Stimulated activated CD8-positive, alpha-beta memory T cell treated with anti-CD3 and anti-CD28 coated beads, Interleukin-15, amount 100 ng/mL, for 24 hours (primary cell): ENCODE results near the gene HABP2.

Experiments
- DNase-seq: peaks from one replicate; pipeline ENCODE4 v3.0.0-alpha.2; 2020; ENCODE audit warnings: low read depth

HABP2 gene

DNA sequence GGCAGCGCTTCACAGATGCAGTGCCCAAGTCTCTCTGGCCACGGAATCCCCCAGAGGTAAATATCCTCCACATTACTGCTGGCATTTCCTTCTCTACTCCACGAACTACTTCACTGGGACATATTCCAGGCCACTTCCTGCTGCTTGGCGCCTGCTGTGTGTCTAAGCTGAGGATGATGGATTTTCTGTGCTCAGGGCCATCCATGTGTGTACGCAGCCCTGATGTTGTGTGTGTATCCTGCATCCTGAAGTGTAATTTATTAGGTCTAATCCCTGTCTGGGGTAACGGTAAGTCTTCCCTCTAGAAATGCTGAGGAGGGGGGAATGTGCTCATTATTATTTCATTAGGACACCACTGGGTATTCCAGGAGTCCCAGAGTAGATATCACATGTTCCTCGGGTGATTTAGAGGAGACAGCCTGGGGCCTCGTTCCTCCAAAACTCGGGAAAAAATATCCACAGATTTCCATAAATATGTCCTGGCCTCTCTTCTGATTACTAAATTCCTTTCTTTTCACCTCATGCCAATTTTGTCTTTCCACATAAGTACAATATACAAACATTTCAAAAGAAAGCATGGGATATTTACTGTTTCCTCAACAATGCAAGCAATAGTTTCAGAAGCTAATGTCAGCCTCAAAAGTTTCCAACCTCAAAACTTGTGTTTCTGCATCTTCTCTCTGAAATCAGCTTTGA lies 25.5 kb upstream of the HABP2 start:
- DNase-seq, result no peak

GRCh38 chr10:113528876-113529275 lies 24.0 kb upstream of the HABP2 start:
- DNase-seq, result no peak

- DNase-seq, result no peak
These were observed 23.3 kb upstream of the HABP2 start for GRCh38 chr10:113529575-113529974.

- DNase-seq, result no peak
These were observed 22.4 kb upstream of the HABP2 start for GRCh38 chr10:113530476-113530875.

GRCh38 chr10:113532724-113533123 lies 20.1 kb upstream of the HABP2 start:
- DNase-seq, result no peak

DNA sequence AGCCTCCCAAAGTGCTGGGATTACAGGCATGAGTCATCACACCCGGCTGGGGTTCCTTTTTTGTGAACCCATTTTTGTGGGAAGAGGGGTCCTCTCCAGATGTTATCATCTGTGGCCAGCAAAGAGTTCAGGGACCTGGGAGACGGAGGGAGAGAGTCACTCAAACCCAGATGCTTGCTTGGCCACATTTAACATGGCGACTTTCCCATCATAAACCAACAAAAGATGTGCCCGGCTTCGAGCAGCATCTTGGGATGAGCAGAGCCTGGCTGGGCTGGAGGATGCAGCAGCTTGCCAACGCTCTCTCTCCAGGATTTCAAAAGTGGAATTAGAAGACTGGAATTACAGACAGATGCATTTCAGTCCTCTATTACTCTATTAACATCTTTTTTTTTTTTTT lies 19.1 kb upstream of the HABP2 start:
- DNase-seq, result no peak

DNA sequence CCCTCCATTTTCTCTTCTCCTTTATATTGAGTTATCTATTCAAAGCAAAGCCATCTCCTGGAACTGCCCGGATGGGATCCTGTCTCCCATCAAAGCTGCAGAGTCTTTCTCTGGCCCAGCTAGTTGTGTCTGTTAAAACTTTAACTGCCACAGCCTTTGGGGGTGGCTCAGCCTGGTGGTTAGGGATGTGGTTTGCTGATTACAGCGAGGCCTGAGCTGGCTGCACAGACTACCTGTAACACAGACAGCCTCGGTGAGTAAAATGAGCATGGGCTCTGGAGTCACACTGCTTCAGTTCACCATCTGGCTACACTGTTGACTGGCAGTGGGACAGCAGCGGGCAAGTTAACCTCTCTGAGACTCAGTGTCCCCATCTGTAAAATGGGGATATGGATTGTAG lies 18.4 kb upstream of the HABP2 start:
- no peak for DNase-seq

DNA sequence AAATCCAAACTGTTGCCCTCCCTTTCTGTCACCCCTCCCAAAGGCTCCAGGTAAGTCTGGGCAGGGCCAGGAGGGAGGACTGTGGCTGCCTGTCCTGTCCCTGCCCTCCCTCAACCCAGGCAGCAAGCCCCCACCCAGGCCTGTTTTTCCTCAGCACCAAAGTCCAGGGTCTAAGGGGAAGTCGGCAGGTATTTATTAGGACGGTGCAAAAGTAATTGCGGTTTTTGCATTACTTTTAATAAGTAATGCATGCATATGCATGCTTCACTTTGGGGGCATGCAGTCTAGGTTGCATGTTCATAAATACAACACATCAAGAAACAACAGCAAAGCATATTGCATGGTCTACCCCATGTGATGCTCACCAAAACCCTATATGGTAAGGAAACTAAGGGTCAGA lies 15.2 kb upstream of the HABP2 start:
- no peak for DNase-seq

GRCh38 chr10:113538151-113538550 lies 14.7 kb upstream of the HABP2 start:
- DNase-seq, result no peak

DNA sequence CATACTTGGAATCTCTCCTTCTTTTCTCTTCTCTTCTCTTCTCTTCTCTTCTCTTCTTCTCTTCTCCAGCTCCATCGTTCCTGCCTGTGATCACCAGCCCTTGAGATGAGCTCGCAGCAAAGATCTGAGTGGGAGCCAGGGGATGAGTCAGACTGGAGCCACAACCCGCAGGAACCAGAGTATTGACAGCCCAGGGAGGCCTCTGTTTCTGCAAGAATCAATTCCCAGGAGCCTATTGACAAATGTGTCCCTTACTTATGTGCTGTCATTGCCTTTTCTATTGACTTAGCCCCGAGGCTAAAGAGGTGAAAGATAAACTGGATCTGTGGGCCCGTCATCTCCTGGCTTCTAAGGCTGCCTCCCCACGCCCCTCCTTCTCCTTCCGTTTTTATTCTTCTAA lies 13.1 kb upstream of the HABP2 start:
- DNase-seq, result no peak

- DNase-seq, result no peak
These were observed 11.9 kb upstream of the HABP2 start for GRCh38 chr10:113540845-113541548.

GRCh38 chr10:113541549-113541927 lies 11.3 kb upstream of the HABP2 start:
- no peak for DNase-seq

- DNase-seq, result no peak
These were observed 9.5 kb upstream of the HABP2 start for GRCh38 chr10:113543107-113543955.

DNA sequence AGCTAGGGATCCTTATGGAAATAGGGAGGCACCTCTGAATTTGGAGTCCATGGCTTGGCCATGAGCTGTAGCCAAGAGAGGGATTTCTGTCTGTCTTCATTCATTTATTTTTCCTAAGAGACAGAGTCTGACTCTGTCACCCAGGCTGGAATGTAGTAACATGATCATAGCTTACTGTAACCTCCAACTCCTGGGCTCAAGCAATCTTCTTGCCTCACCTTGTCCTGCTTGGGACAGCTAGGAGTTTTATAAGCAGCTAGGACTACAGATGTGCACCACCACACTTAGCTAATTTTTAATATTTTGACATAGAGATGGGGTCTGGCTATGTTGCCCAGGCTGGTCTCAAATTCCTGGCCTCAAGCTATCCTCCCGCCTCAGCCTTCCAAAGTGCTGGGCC lies 8.5 kb upstream of the HABP2 start:
- DNase-seq, result no peak

DNA sequence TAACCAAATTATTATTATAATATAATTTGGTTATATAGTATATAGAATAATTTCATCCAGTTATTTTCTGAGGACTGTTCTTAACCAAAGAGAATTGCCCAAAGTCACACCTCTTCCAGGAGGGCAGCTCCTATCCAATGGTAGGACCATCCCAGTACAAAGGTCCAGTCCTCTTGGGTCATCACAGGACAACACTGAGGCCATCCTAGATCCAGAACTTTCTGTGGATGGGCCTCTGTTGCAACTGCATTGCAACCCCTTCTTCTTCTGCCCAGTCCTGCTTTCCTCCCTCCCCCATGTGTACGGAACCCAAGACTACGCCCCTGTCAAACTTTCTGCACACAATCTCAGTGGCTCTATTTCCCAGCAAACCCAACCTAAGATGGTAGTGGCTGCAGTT lies 5.4 kb upstream of the HABP2 start:
- no peak for DNase-seq

DNA sequence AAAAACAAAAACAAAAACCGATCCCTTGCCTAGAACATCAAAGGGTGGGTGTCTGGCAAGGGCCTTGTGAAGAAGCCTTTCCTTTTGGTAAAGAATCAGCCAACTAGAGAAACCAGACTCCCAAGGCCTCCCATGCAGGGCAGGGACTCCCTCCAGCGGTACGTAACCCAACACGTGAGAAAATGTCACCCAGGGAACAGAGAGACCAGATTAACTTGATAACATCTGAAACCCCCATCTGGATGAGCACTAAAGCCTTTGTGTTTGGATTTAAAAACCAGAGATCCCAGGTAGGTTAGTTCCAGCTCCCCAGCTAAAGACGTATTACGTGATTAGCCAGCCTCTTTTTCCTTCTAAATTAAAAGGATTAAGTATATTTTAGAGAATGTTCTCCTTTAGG lies 3.0 kb upstream of the HABP2 start:
- no peak for DNase-seq

DNA sequence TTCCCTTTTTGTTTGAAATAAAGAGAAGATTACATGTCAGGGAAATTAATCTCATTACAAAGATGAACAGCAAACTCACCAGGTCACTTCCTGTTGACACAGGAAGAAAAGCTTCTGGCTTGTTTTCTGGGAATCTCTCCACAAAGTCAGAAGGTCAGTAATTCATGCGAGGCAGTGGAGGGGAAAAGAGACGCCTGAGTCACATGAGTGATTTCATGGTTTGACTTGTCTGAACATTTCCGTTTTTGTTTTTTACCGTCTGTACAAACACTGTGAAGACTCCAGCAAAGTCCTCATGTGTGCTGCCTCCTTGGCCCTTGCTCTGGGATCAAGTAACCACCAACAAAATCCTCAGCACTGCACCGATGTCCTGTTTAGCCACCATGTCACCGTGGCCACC lies 2.5 kb upstream of the HABP2 start:
- DNase-seq, result no peak

GRCh38 chr10:113552014-113552413 lies 839 bp upstream of the HABP2 start:
- no peak for DNase-seq

DNA sequence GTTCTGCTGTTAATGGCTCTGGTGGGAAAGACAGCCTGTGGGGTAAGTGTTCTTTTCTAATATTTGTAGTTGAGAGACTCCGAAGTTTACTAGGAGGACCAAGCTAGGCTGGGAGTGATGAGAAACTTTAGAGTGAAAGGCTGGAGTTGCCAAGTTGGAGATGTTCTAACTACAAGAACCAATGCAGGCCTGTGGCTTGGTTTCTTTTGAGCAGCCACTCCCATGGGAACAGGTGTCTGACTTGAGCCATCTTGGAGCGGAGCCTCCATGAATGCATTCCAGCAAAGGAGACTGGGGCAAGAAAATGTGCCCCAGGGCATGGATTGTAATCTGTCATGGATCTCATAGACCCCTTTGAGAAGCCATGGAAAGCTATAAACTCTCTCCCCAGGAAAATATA lies 296 bp downstream of the HABP2 start:
- DNase-seq, result no peak

DNA sequence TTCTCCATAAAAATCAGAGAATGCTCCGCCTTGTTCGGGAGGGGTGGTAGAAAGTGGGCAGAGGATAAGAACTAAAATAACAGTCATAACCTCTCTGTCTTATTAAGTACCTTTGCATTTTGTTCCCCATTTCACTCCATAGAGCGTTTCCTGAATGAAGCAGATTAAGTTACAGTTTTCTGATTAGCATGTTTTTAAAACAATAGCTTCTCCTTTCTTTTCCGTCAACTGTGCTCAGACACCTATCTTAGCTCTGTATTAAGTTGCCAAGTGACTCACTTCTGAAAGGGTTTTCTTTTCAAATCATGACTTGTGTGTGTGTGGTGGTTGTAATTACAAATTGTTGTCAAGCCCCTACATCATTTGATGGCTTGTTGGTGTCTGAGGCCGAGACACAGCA lies 1.4 kb downstream of the HABP2 start:
- no peak for DNase-seq

- no peak for DNase-seq
These were observed 2.4 kb downstream of the HABP2 start for GRCh38 chr10:113555245-113555644.

DNA sequence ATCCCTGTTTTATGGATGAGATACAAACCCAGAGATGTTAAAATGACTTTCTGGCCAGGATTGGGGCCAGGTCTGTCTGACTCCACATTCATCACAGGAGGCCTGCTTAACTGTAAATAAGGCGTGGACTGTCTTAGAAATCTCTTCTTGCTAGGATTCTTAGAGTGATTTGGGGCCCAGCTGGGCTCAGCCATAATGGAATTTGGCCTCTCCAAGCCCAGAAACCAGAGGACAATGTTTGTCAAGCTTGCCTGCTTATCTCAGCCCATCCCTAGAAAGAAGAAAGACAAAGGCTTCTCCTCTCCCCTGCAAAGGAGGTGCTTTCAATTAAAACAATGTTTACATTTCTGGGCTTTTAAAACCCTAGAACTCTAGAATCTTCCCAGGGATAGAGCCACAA lies 2.9 kb downstream of the HABP2 start:
- DNase-seq, result no peak

DNA sequence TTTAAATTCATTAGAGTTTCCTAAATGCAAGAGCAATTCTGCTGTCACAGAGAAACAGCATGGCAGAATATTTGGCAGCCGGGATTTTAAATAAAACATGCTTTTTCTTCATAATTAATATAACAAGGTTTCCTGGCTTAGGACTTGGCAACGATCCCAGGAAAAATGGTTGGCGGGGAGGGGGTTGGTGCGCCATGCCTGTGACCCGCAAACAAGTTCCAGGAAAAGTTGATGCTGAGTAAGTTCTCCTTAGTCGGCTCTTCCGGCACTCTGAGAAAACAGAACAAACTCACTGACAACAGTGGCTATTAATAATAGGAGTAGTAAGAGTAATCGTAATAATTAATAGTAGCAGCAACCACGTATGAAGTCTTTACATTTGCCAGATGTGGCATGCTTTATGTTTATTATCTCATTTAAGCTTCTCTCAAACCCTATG lies 4.6 kb downstream of the HABP2 start:
- no peak for DNase-seq
